ENCODE results near the gene TTC6. TPM values are rescaled to one million over a fixed set of nuclear protein-coding genes. Genes with fewer than 3 reads are reported as not detected.
A peak's percentile ranks its signal among the peaks of the same experiment; 100 is the strongest.

TTC6 gene
- polyA plus RNA-seq, 2 of the 4 experiments (the other 2 are of a cell fraction): 0.41 to 1.7 TPM

- POLR2A ChIA-PET: no interaction called here
- DNase-seq (ENCODE audit: low read depth in 1 of 2, low spot score in 1 of 2) (no peak), FAIRE-seq (no peak), ATAC-seq (no peak)
- H3K9me3 ChIP-seq: no peaks in the 10 kb centered on the region
- WGBS (ENCODE audit: missing lambda C conversion rate): 82% methylated on average over 24 of the region's 24 CpGs
- 0 out of 3 replicates have a peak overlapping the region, but pooled peaks have one; percentile 19 for H3K4me2 ChIP-seq
- no peak overlapping the region for H3K4me3 ChIP-seq
- TF ChIP-seq ZNF302 (CRISPR knock-in tag; IDR thresholded peaks at IDR 0.05) (no peak), EP300 (IDR thresholded peaks at IDR 0.05) (no peak), ZFP36 (IDR thresholded peaks at IDR 0.05; ENCODE audit: borderline replicate concordance, partially characterized antibody) (no peak), NPAS2 (CRISPR knock-in tag; IDR thresholded peaks at IDR 0.05; ENCODE audit: borderline replicate concordance) (no peak), RAD21 (conservative IDR thresholded peaks at IDR 0.05 in 1 of 2, IDR thresholded peaks at IDR 0.05 in 1 of 2) (no peak), EHMT2 (IDR thresholded peaks at IDR 0.05; ENCODE audit: low read depth) (no peak), CBX8 (IDR thresholded peaks at IDR 0.05) (no peak)
- H3K27ac ChIP-seq: no peak overlapping the region
- H3K4me1 ChIP-seq: peaks cover 13% of the 10 kb centered on the region; the same call in 1 of the 3 replicates
- CTCF ChIA-PET: no interaction called here
Observed at GRCh38 chr14:37602605-37603453, 7.4 kb downstream of the TTC6 start.

GRCh38 chr14:37603688-37604251, 8.3 kb downstream of the TTC6 start:
- 83% methylated on average over 9 of the region's 9 CpGs for WGBS (ENCODE audit: missing lambda C conversion rate)
- Histone ChIP-seq H3K4me3 (no peak overlapping the region), H3K4me2 (no peak overlapping the region), H3K4me1 (peaks cover 13% of the 10 kb centered on the region; the same call in 1 of the 3 replicates), H3K27ac (no peak overlapping the region), H3K9me3 (no peaks in the 10 kb centered on the region)
- TF ChIP-seq FOSB (CRISPR knock-in tag; IDR thresholded peaks at IDR 0.05) (no peak), ZC3H11A (IDR thresholded peaks at IDR 0.05) (no peak), HOXB5 (CRISPR knock-in tag; IDR thresholded peaks at IDR 0.05) (no peak), CHD2 (IDR thresholded peaks at IDR 0.05; ENCODE audit: low read length, partially characterized antibody) (no peak), HOXB13 (CRISPR knock-in tag; IDR thresholded peaks at IDR 0.05; ENCODE audit: low read depth) (no peak), CEBPB (IDR thresholded peaks at IDR 0.05) (no peak), RCOR1 (IDR thresholded peaks at IDR 0.05; ENCODE audit: low read depth, low read length) (no peak), SMC3 (IDR thresholded peaks at IDR 0.05) (no peak)
- ChIA-PET POLR2A (no interaction called here), CTCF (no interaction called here)
- FAIRE-seq (no peak), ATAC-seq (no peak), DNase-seq (ENCODE audit: low read depth in 1 of 2, low spot score in 1 of 2) (no peak)

- no peak for DNase-seq (ENCODE audit: low read depth in 1 of 2, low spot score in 1 of 2)
- CTCF ChIA-PET: no interaction called here
Observed at GRCh38 chr14:37606678-37607077, 11.2 kb downstream of the TTC6 start.

More at GRCh38 chr14:37606678-37607077, 11.2 kb downstream of the TTC6 start:
- H3K4me2 ChIP-seq: no peak overlapping the region
- FAIRE-seq (no peak), ATAC-seq (no peak)
- H3K27ac ChIP-seq: no peak overlapping the region
- H3K9me3 ChIP-seq: no peaks in the 10 kb centered on the region
- H3K4me1 ChIP-seq: peaks cover 6% of the 10 kb centered on the region; the same call in 1 of the 3 replicates
- no peak for TF ChIP-seq EHMT2 (IDR thresholded peaks at IDR 0.05; ENCODE audit: low read depth)
- no peak for TF ChIP-seq JUN (IDR thresholded peaks at IDR 0.05)
- no peak for TF ChIP-seq CTCF (IDR thresholded peaks at IDR 0.05)
- no peak for TF ChIP-seq RCOR1 (IDR thresholded peaks at IDR 0.05; ENCODE audit: low read depth, low read length)
- no peak for TF ChIP-seq REST (IDR thresholded peaks at IDR 0.05)
- no peak for TF ChIP-seq TFCP2L1 (CRISPR knock-in tag; IDR thresholded peaks at IDR 0.05)
- no peak for TF ChIP-seq RAD21 (conservative IDR thresholded peaks at IDR 0.05 in 1 of 2, IDR thresholded peaks at IDR 0.05 in 1 of 2)
- no peak for TF ChIP-seq NR3C1 (IDR thresholded peaks at IDR 0.05)
- TF ChIP-seq HEYL (CRISPR knock-in tag; IDR thresholded peaks at IDR 0.05): no peak
- TF ChIP-seq POLR2A (IDR thresholded peaks at IDR 0.05; ENCODE audit: low read length): no peak
- TF ChIP-seq FOXS1 (CRISPR knock-in tag; IDR thresholded peaks at IDR 0.05): no peak
- POLR2A ChIA-PET: no interaction called here
- H3K4me3 ChIP-seq: no peak overlapping the region
